Measurements from ENCODE around the gene SOX10. TPM values are rescaled to one million over a fixed set of nuclear protein-coding genes. Genes with fewer than 3 reads are reported as not detected.
"Not testable (repeated sequence)": the region's sequence is repeated elsewhere in the genome, so short reads cannot be mapped to it uniquely, and the experiment has no call there.

Gene SOX10
- total RNA-seq, 2 donors from 2014 or later: 1.5 to 7.0 TPM

DNA sequence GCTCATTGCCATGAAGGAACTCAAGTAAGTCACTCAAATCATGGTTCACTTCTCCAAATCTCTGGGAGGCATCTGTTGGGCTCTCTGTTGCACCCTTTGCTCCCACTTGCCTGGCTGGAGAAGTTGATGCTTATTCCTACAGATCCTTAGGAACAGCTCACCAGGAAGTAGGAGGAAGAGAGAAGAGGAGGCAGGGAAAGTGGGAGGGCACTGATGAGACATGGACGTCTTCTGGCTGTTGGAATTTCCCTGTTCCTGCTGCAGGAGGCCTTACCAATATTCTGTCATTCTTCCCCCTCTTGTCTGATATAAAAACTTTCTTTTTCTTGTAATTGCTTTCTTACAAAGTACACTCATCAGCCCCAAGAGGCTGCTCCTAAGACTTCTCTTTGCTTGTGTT, 17.2 kb downstream of the SOX10 start:
- H3K9me3 ChIP-seq: no peaks in the 10 kb centered on the region
- DNase-seq (ENCODE audit: low spot score): no peak
- no peak overlapping the region for H3K27ac ChIP-seq
- H3K36me3 ChIP-seq: peaks cover 26% of the 10 kb centered on the region
- H3K4me3 ChIP-seq: no peak overlapping the region
- H3K4me1 ChIP-seq: peaks cover 0 to 14% of the 10 kb centered on the region in 2 donors
- H3K27me3 ChIP-seq: no peaks in the 10 kb centered on the region
- TF ChIP-seq, protein P1, sequence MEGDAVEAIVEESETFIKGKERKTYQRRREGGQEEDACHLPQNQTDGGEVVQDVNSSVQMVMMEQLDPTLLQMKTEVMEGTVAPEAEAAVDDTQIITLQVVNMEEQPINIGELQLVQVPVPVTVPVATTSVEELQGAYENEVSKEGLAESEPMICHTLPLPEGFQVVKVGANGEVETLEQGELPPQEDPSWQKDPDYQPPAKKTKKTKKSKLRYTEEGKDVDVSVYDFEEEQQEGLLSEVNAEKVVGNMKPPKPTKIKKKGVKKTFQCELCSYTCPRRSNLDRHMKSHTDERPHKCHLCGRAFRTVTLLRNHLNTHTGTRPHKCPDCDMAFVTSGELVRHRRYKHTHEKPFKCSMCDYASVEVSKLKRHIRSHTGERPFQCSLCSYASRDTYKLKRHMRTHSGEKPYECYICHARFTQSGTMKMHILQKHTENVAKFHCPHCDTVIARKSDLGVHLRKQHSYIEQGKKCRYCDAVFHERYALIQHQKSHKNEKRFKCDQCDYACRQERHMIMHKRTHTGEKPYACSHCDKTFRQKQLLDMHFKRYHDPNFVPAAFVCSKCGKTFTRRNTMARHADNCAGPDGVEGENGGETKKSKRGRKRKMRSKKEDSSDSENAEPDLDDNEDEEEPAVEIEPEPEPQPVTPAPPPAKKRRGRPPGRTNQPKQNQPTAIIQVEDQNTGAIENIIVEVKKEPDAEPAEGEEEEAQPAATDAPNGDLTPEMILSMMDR (IDR thresholded peaks at IDR 0.05): no peak

DNA sequence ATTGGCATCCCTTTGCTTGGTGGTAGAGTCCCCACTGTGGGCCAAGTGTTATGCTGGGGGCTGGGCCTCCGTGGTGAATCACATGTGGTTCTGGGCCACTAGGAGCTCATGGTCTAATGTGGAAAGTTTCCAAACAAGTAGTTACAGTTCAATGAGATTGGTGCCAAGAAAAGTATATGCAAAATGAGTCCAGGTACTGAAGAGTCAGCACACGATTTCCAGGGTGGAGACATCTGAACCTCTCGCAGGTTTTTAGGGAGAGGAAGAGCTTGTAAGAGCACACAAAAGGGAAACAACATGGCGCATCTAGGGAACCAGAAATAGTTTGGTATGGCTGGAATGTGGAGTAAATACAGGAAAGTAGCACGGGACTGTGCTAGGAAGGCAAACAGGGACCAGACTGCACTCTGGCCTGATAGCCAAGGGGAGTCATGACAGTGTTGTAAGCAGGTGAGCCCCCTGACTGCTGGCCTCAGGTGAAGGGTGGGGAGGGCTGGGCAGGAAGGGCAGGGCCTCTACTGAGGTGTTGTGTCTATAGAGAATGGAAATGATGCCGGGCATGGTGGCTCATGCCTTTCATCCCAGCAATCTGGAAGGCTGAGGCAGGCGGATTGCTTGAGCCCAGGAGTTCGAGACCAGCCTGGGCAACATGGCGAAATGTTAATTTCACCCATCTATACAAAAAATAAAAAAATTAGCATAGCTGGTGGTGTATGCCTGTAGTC, 18.3 kb downstream of the SOX10 start:
- TF ChIP-seq, protein P1 (IDR thresholded peaks at IDR 0.05): no peak
- H3K9me3 ChIP-seq: no peaks in the 10 kb centered on the region
- peaks cover 0 to 14% of the 10 kb centered on the region in 2 donors for H3K4me1 ChIP-seq
- H3K27ac ChIP-seq: no peak overlapping the region
- no peaks in the 10 kb centered on the region for H3K27me3 ChIP-seq
- DNase-seq (ENCODE audit: low spot score): no peak
- H3K4me3 ChIP-seq: no peak overlapping the region
- H3K36me3 ChIP-seq: peaks cover 36% of the 10 kb centered on the region

DNA sequence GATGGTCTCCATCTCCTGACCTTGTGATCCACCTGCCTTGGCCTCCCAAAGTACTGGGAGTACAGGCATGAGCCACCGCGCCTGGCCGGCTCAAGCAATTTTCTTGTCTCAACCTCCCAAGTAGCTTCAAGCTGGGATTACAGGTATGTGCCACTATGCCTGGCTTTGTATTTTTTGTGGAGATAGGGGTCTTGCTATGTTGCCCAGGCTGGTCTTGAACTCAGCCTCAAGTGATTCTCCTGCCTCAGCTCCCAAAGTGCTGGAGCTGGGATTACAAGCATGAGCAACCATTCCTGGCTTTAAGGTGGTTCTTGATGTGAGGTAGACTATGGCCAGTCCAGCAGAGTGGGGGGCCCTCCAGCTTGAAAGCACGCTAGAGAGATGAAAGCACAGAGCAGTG, 23.3 kb downstream of the SOX10 start:
- TF ChIP-seq, protein P1 (IDR thresholded peaks at IDR 0.05): no peak
- H3K27ac ChIP-seq: no peak overlapping the region
- H3K27me3 ChIP-seq: no peaks in the 10 kb centered on the region
- H3K36me3 ChIP-seq: peaks cover 55% of the 10 kb centered on the region
- H3K4me3 ChIP-seq: no peak overlapping the region
- no peak for DNase-seq (ENCODE audit: low spot score)
- H3K9me3 ChIP-seq: no peaks in the 10 kb centered on the region
- H3K4me1 ChIP-seq: peaks cover 0 to 10% of the 10 kb centered on the region in 2 donors

DNA sequence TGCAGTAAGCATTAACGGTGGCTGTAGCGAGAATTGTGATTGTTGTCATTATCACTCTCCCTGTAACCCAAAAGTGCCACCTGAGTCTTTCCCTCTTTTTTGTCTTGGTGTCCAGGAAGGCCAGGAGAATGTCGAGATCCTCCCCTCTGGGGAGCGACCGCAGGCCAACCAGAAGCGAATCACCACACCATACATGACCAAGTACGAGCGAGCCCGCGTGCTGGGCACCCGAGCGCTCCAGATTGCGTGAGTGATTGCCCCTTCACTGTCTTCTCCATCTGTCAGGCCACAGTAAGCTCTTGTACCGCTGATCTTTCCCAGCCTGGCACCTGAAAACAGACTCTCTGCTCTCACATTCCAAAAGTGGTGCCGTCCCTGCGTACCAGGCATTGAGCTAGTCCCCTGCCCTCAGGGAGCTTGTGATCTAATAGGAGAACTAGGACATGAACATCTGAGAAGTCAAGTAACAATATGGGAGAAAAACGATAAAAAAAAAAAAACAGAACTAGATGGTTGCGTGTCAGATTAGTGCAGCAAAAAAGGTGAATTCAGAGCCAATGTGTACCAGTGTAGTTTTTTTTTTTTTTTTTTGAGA, 25.0 kb downstream of the SOX10 start:
- H3K9me3 ChIP-seq: no peaks in the 10 kb centered on the region
- peaks cover 55% of the 10 kb centered on the region for H3K36me3 ChIP-seq
- TF ChIP-seq, protein P1 (IDR thresholded peaks at IDR 0.05): no peak
- no peak overlapping the region for H3K27ac ChIP-seq
- no peaks in the 10 kb centered on the region for H3K27me3 ChIP-seq
- peaks cover 0 to 7% of the 10 kb centered on the region in 2 donors for H3K4me1 ChIP-seq
- no peak for DNase-seq (ENCODE audit: low spot score)
- H3K4me3 ChIP-seq: no peak overlapping the region

DNA sequence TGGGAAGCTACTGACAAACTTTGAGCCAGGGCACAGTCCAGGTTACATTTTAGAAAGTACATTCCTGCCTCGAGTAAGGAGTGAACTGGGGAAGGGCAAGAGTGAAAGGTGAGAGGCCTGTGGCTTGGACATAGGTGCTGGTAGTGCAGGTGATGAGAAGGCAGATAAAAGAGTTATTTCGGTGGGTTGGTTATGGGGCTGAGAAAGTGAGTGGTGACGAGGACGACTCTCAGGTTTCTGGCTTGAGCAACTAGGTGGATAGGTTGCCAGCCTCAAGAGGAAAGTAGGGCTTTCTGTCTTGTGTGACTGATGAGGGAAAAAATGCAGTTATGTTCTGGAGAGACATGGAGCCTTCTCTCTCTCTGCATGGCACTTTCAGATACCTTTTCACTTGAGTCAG, 27.1 kb downstream of the SOX10 start:
- DNase-seq (ENCODE audit: low spot score): no peak
- H3K4me1 ChIP-seq: peaks cover 0 to 21% of the 10 kb centered on the region in 2 donors
- H3K27me3 ChIP-seq: no peaks in the 10 kb centered on the region
- no peak overlapping the region for H3K27ac ChIP-seq
- H3K36me3 ChIP-seq: peaks cover 49% of the 10 kb centered on the region
- no peak overlapping the region for H3K4me3 ChIP-seq
- TF ChIP-seq, protein P1 (IDR thresholded peaks at IDR 0.05): no peak
- H3K9me3 ChIP-seq: no peaks in the 10 kb centered on the region

DNA sequence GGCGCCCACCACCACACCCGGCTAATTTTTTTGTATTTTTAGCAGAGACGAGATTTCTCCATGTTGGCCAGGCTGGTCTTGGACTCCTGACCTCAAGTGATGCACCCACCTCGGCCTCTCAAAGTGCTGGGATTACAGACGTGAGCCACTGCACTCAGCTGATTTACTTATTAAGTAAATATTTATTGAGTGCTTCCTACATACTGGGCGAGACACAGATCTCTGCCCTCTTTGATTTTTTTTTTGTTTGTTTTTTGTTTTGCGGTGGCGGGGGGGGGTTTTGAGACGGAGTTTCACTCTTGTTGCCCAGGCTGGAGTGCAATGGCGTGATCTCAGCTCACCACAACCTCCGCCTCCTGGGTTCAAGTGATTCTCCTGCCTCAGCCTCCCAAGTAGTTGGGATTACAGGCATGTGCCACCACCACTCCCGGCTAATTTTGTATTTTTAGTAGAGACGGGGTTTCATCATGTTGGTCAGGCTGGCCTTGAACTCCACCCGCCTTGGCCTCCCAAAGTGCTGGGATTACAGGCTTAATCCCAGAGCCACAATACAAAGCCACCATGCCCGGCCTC, 28.4 kb downstream of the SOX10 start:
- H3K4me3 ChIP-seq: not testable (repeated sequence)
- H3K36me3 ChIP-seq: peaks cover 36% of the 10 kb centered on the region

More for the DNA sequence above, 28.4 kb downstream of the SOX10 start:
- not testable (repeated sequence) for H3K27me3 ChIP-seq; H3K27ac ChIP-seq; H3K9me3 ChIP-seq; DNase-seq (ENCODE audit: low spot score)
- peaks cover 0 to 21% of the 10 kb centered on the region in 2 donors for H3K4me1 ChIP-seq
